H1 (cell line): ENCODE data around the gene SIK3. TPM values are rescaled to one million over a fixed set of nuclear protein-coding genes. Genes with fewer than 3 reads are reported as not detected.
A peak's percentile ranks its signal among the peaks of the same experiment; 100 is the strongest.

Experiments used
- CTCF ChIA-PET: fragments of 300-600 bp; sonication (Branson Sonifier 250); formaldehyde crosslinking; loops from one replicate; lab custom pipeline; 2021; ENCODE audit not compliant: partially characterized antibody; lab: Charles Lee
- POLR2A ChIA-PET: fragments of 300-600 bp; sonication (Branson Sonifier 250); formaldehyde crosslinking; loops from one replicate; lab custom pipeline; 2021; ENCODE audit warnings: inconsistent platforms; ENCODE audit not compliant: partially characterized antibody; lab: Charles Lee
- DNase-seq, 2 experiments: peaks; one replicate each; pipeline versions ENCODE4 v3.0.0 to v3.0.0-alpha.2; 2010 to 2022; ENCODE audit warnings: low spot score in 2 of 2, low read depth in 1 of 2, mixed read lengths in 1 of 2
- FAIRE-seq: peaks from 2 replicates; lab custom pipeline; 2011; peaks lifted over from hg19 to GRCh38; lab: Jason Lieb, UNC
- H2AFZ ChIP-seq: 2 replicates; pipeline ENCODE4 v1.8.1; 2012; ENCODE audit warnings: low read length, inconsistent platforms
- H2AK5ac ChIP-seq: 2 replicates; pipeline ENCODE4 v1.6.1; 2013; ENCODE audit warnings: low read depth, low read length
- H2BK120ac ChIP-seq: replicated peaks from 2 replicates; pipeline ENCODE3; 2013; ENCODE audit warnings: low read depth, low read length, inconsistent platforms
- H2BK12ac ChIP-seq: 2 replicates; pipeline ENCODE4 v1.6.1; 2013; ENCODE audit warnings: low read depth, low read length
- H2BK15ac ChIP-seq: 2 replicates; pipeline ENCODE4 v1.6.1; 2013; ENCODE audit warnings: low read length
- H2BK20ac ChIP-seq: 2 replicates; pipeline ENCODE4 v1.6.1; 2013; ENCODE audit warnings: low read length
- H2BK5ac ChIP-seq: 2 replicates; pipeline ENCODE4 v1.6.1; 2013; ENCODE audit warnings: low read depth, low read length
- H3K14ac ChIP-seq: 2 replicates; pipeline ENCODE4 v1.6.1; 2013; ENCODE audit warnings: inconsistent platforms; ENCODE audit not compliant: insufficient read length
- H3K18ac ChIP-seq: 2 replicates; pipeline ENCODE4 v1.6.1; 2013; ENCODE audit warnings: low read length; ENCODE audit errors: extremely low read depth
- H3K23ac ChIP-seq: 2 replicates; pipeline ENCODE4 v1.6.1; 2013; ENCODE audit warnings: inconsistent platforms; ENCODE audit not compliant: insufficient read length
- H3K23me2 ChIP-seq: 2 replicates; pipeline ENCODE4 v1.6.1; 2013; ENCODE audit warnings: low read depth, low read length
- H3K27ac ChIP-seq: 2 replicates; pipeline ENCODE4 v1.6.1; 2011; ENCODE audit warnings: low read depth, low read length, inconsistent platforms
- H3K27me3 ChIP-seq, 4 experiments: replicated peaks in 1 of 4; 1 replicate in 1 of 4; 2 replicates in 3 of 4; pipeline versions ENCODE4 v1.6.1 to v1.8.1; 2011 to 2013; ENCODE audit warnings: low read length in 3 of 4, mild to moderate bottlenecking in 3 of 4, inconsistent platforms in 2 of 4, mixed read lengths in 2 of 4, moderate library complexity in 1 of 4; ENCODE audit not compliant: control insufficient read depth in 3 of 4, insufficient read depth in 3 of 4; ENCODE audit errors: extremely low read depth in 1 of 4
- H3K36me3 ChIP-seq, 4 experiments: 2 replicates each; pipeline versions ENCODE4 v1.6.1 to v1.8.1; 2011 to 2013; ENCODE audit warnings: mild to moderate bottlenecking in 4 of 4, low read length in 3 of 4, moderate library complexity in 2 of 4, control low read depth in 1 of 4, inconsistent platforms in 1 of 4; ENCODE audit not compliant: insufficient read depth in 4 of 4, control insufficient read depth in 2 of 4
- H3K4ac ChIP-seq: replicated peaks from 2 replicates; pipeline ENCODE3; 2013; ENCODE audit warnings: low read length, low read depth, mixed read lengths, inconsistent platforms; ENCODE audit not compliant: insufficient read length
- H3K4me1 ChIP-seq, 4 experiments: replicated peaks in 1 of 4; 1 replicate in 1 of 4; 2 replicates in 3 of 4; pipeline versions ENCODE4 v1.6.1 to v1.8.1; 2011 to 2013; ENCODE audit warnings: low read length in 3 of 4, inconsistent platforms in 2 of 4, mixed read lengths in 1 of 4; ENCODE audit not compliant: insufficient read depth in 4 of 4, control insufficient read depth in 3 of 4
- H3K4me2 ChIP-seq, 2 experiments: 2 replicates each; pipeline versions ENCODE4 v1.6.1 to v1.8.1; 2011 to 2013; ENCODE audit warnings: low read depth in 2 of 2, low read length in 2 of 2, control low read depth in 1 of 2, inconsistent platforms in 1 of 2, mild to moderate bottlenecking in 1 of 2; ENCODE audit not compliant: insufficient read depth in 1 of 2
- H3K4me3 ChIP-seq, 4 experiments: fragments of 200-600, 300-600 bp in 1 of 4; sonication (generic), shearing (Covaris generic), sonication (Bioruptor Twin) in 1 of 4; 2 replicates each; pipeline versions ENCODE4 v1.5.1 to v1.8.1; 2011 to 2016; ENCODE audit warnings: low read length in 4 of 4, low read depth in 3 of 4, control low read depth in 2 of 4, inconsistent platforms in 2 of 4, mild to moderate bottlenecking in 2 of 4, mixed read lengths in 1 of 4, moderate library complexity in 1 of 4; ENCODE audit not compliant: insufficient read depth in 2 of 4; ENCODE audit errors: extremely low read depth in 1 of 4
- H3K56ac ChIP-seq: replicated peaks from 2 replicates; pipeline ENCODE3; 2013; ENCODE audit warnings: low read depth, mild to moderate bottlenecking, mixed read lengths, low read length, inconsistent platforms; ENCODE audit not compliant: insufficient read length
- H3K79me1 ChIP-seq: 2 replicates; pipeline ENCODE4 v1.6.1; 2013; ENCODE audit warnings: low read depth, low read length, control low read depth
- H3K79me2 ChIP-seq, 2 experiments: 2 replicates each; pipeline versions ENCODE4 v1.6.1 to v1.8.1; 2012 to 2013; ENCODE audit warnings: low read length in 2 of 2, mild to moderate bottlenecking in 2 of 2, inconsistent platforms in 1 of 2; ENCODE audit not compliant: insufficient read depth in 2 of 2, control insufficient read depth in 1 of 2
- H3K9ac ChIP-seq, 4 experiments: replicated peaks in 1 of 4; 1 replicate in 1 of 4; 2 replicates in 3 of 4; pipeline versions ENCODE4 v1.6.1 to v1.8.1; 2011 to 2013; ENCODE audit warnings: low read depth in 3 of 4, low read length in 3 of 4, control low read depth in 2 of 4, mild to moderate bottlenecking in 2 of 4, moderate library complexity in 2 of 4, inconsistent platforms in 1 of 4; ENCODE audit errors: extremely low read depth in 1 of 4
- H3K9me3 ChIP-seq, 2 experiments: 2 replicates each; pipeline versions ENCODE4 v1.6.1 to v1.8.1; 2012 to 2013; ENCODE audit warnings: mild to moderate bottlenecking in 2 of 2, moderate library complexity in 2 of 2, control low read depth in 1 of 2, inconsistent platforms in 1 of 2, low read depth in 1 of 2, low read length in 1 of 2, mixed read lengths in 1 of 2; ENCODE audit not compliant: insufficient read depth in 2 of 2
- H4K20me1 ChIP-seq, 2 experiments: replicated peaks in 1 of 2; 2 replicates each; pipeline versions ENCODE3 to v1.8.1; 2011 to 2013; ENCODE audit warnings: inconsistent platforms in 2 of 2, low read length in 2 of 2, mild to moderate bottlenecking in 1 of 2; ENCODE audit not compliant: insufficient read depth in 2 of 2, control insufficient read depth in 1 of 2
- H4K5ac ChIP-seq: 2 replicates; pipeline ENCODE4 v1.6.1; 2013; ENCODE audit warnings: low read length, low read depth, mixed read lengths, inconsistent platforms; ENCODE audit not compliant: insufficient read length
- H4K8ac ChIP-seq: 2 replicates; pipeline ENCODE4 v1.8.0; 2013; ENCODE audit warnings: mild to moderate bottlenecking, moderate library complexity, low read length, inconsistent platforms; ENCODE audit not compliant: insufficient read depth; ENCODE audit errors: extremely low read depth
- H4K91ac ChIP-seq: replicated peaks from 2 replicates; pipeline ENCODE3; 2013; ENCODE audit warnings: low read length, mixed read lengths, inconsistent platforms; ENCODE audit not compliant: insufficient read length
- ASH2L ChIP-seq: fragments of 200-600, 300-600 bp; sonication (generic); IDR thresholded peaks from one replicate; pipeline ENCODE4 v1.7.1; 2017; ENCODE audit warnings: low read length
- POLR2A ChIP-seq, 2 experiments: IDR thresholded peaks; 1 replicate in 1 of 2; 2 replicates in 1 of 2; pipeline ENCODE4 v1.6.1; 2011; ENCODE audit warnings: low read depth in 2 of 2, low read length in 2 of 2, mild to moderate bottlenecking in 2 of 2; ENCODE audit errors: control extremely low read depth in 1 of 2
- POLR2AphosphoS5 ChIP-seq: IDR thresholded peaks from 2 replicates; pipeline ENCODE4 v1.6.1; 2011; ENCODE audit warnings: low read depth, low read length
- SAP30 ChIP-seq: fragments of 300-600 bp; sonication (generic); IDR thresholded peaks from 2 replicates; pipeline ENCODE4 v1.7.1; 2012; ENCODE audit warnings: low read length, moderate library complexity, mild to moderate bottlenecking, inconsistent platforms; ENCODE audit not compliant: insufficient read depth, insufficient replicate concordance
- SIN3A ChIP-seq, 2 experiments: IDR thresholded peaks in 1 of 2; conservative IDR thresholded peaks in 1 of 2; 2 replicates each; pipeline ENCODE4 v1.6.1; 2011 to 2012; ENCODE audit warnings: low read length in 2 of 2, improper control_type of control experiment in 1 of 2, low read depth in 1 of 2, mild to moderate bottlenecking in 1 of 2
- SP2 ChIP-seq: IDR thresholded peaks from 2 replicates; pipeline ENCODE4 v1.6.1; 2012; ENCODE audit warnings: mild to moderate bottlenecking, low read length, inconsistent platforms
- TAF7 ChIP-seq: optimal IDR thresholded peaks from 2 replicates; pipeline ENCODE3; 2011; ENCODE audit warnings: low read depth, mild to moderate bottlenecking, inconsistent platforms, low read length, moderate library complexity, borderline replicate concordance
- USF2 ChIP-seq: IDR thresholded peaks from 2 replicates; pipeline ENCODE4 v1.6.1; 2011; ENCODE audit warnings: low read length, improper control_type of control experiment
- YY1 ChIP-seq: IDR thresholded peaks from 2 replicates; pipeline ENCODE4 v1.6.1; 2011; ENCODE audit warnings: low read depth, mild to moderate bottlenecking, low read length
- WGBS, 2 experiments: shearing (Covaris generic) in 1 of 2; methylation state at CpG; one replicate each; pipeline versions ENCODE4 v1.1.6 to v1.1.7; 2013 to 2015; ENCODE audit warnings: low lambda C conversion rate in 2 of 2, mixed read lengths in 2 of 2, inconsistent platforms in 1 of 2, low coverage in 1 of 2, missing lambda C conversion rate in 1 of 2; ENCODE audit not compliant: insufficient replicate concordance in 2 of 2, insufficient coverage in 1 of 2, insufficient read length in 1 of 2; ENCODE audit errors: extremely low coverage in 1 of 2, missing lambda C conversion rate in 1 of 2; 5-methylcytosine and 5-hydroxymethylcytosine counted together
- polyA plus RNA-seq, 7 experiments: library from polyadenylated mRNA; depleted of rRNA in 3 of 7; stranded (reverse) in 5 of 7; unstranded in 2 of 7; fragments of >200 nt in 5 of 7; fragments of 200-250 nt in 2 of 7; gene quantifications; 1 replicate in 5 of 7; 2 replicates in 1 of 7; 4 replicates in 1 of 7; pipeline versions ENCODE4 v1.2.1 to v1.2.3, GENCODE V29; 2011 to 2013; ENCODE audit warnings: missing spikeins in 2 of 7, mixed read lengths in 2 of 7
- total RNA-seq: library from RNA; stranded (reverse); fragmentation: NEBNext Ultra II Directional; extraction: Animal tissue kit (Norgen Biotek cat#: 25700); gene quantifications from 2 replicates; pipeline ENCODE4 v1.2.1, GENCODE V29; 2021

SIK3 gene
- total and polyA plus RNA-seq, 2 of the 8 experiments (the other 6 are each of a cell fraction or from before 2014, with no cell fraction given) = 19.9 to 32.1 TPM

GRCh38 chr11:117144477-117145392 lies 46.5 kb upstream of the SIK3 start:
- CTCF ChIA-PET = interaction anchor here (0.6 to 2.7 kb wide), 17 partner anchors 10 to 354 kb away, joined by 3 to 11 read pairs (median 3); partner anchors contain the start of genes APOA5, SIDT2 and TAGLN
- POLR2A ChIA-PET = interaction anchor here (0.6 to 4.1 kb wide), 37 partner anchors 11 to 566 kb away, joined by 3 to 30 read pairs (median 3); partner anchors contain the start of genes APOA1, PCSK7, RNF214 and SIDT2
- H4K5ac ChIP-seq = peak overlapping the region; percentile 99
- H2BK20ac ChIP-seq = no peak overlapping the region
- no peak overlapping the region for H3K23ac ChIP-seq
- no peak overlapping the region for H3K14ac ChIP-seq
- peaks cover 0 to 11% (median 6%) of the 10 kb centered on the region in 4 experiments; a peak in 5 of 7 replicates for H3K4me1 ChIP-seq
- FAIRE-seq (no peak), DNase-seq (no peak)
- H2BK12ac ChIP-seq = no peak overlapping the region; the same call in 1 of the 2 replicates
- H3K36me3 ChIP-seq = peaks cover 2 to 34% (median 3%) of the 10 kb centered on the region in 4 experiments; a peak in 6 of 8 replicates
- H4K20me1 ChIP-seq = peaks cover 8 to 9% of the 10 kb centered on the region in 2 experiments
- peak overlapping the region; percentile 97 for H4K8ac ChIP-seq
- H3K9me3 ChIP-seq = no peaks in the 10 kb centered on the region
- peaks cover 2% of the 10 kb centered on the region for H3K79me1 ChIP-seq
- WGBS, 2 experiments = 3% methylated on average over 30 of the region's 62 CpGs; no CpG with 5 or more reads in 1 of the 2 experiments
- peak overlapping the region; percentile 81 for H3K4ac ChIP-seq
- peak overlapping the region; percentile 91 to 100 for H3K4me2 ChIP-seq
- no peak overlapping the region for H2AFZ ChIP-seq
- H3K79me2 ChIP-seq = peaks cover 47 to 53% of the 10 kb centered on the region in 2 experiments
- peaks cover 15% of the 10 kb centered on the region for H3K23me2 ChIP-seq
- H3K56ac ChIP-seq = peak overlapping the region; percentile 13
- peak overlapping the region; percentile 93 for H2BK5ac ChIP-seq
- H3K27ac ChIP-seq = peak overlapping the region; percentile 92; the same call in 1 of the 2 replicates
- no peak overlapping the region for H2BK15ac ChIP-seq
- peak overlapping the region; percentile 82; the same call in 1 of the 2 replicates for H2AK5ac ChIP-seq
- peak overlapping the region; percentile 88 to 99 (median 92) for H3K4me3 ChIP-seq
- peak overlapping the region; percentile 78 for H3K18ac ChIP-seq
- H3K9ac ChIP-seq = peak overlapping the region; percentile 85 to 93 (median 86)
- no peaks in the 10 kb centered on the region for H3K27me3 ChIP-seq
- peak overlapping the region; percentile 72 for H4K91ac ChIP-seq
- H2BK120ac ChIP-seq = no peak overlapping the region
- TF ChIP-seq TAF7 = peak; percentile 21
- 0 out of 2 replicates have a peak, but pooled peaks have one; percentile 6 for TF ChIP-seq POLR2AphosphoS5
- peak; percentile 7 for TF ChIP-seq SAP30
- no peak for TF ChIP-seq USF2
- TF ChIP-seq YY1 = 0 out of 2 replicates have a peak, but pooled peaks have one; percentile 3
- TF ChIP-seq SIN3A (conservative IDR thresholded peaks at IDR 0.05 in 1 of 2, IDR thresholded peaks at IDR 0.05 in 1 of 2; ENCODE audit: low read depth in 1 of 2, low read length in 2 of 2) = peak; percentile 28 to 41; a peak in 2 of 4 replicates
- peak; percentile 84 for TF ChIP-seq ASH2L
- peak in 1 of 2 experiments; percentile 40; a peak in 1 of 3 replicates for TF ChIP-seq POLR2A (IDR thresholded peaks at IDR 0.05; ENCODE audit: control extremely low read depth in 1 of 2, low read depth in 2 of 2, low read length in 2 of 2)
- no peak for TF ChIP-seq SP2
